WERI-Rb-1 (cell line): ENCODE measurements around the gene IGFL2.

Experiments
- DNase-seq: peaks from one replicate; pipeline ENCODE4 v3.0.0-alpha.2; 2020
- H3K27ac ChIP-seq: fragments of 250-450 bp; sonication (Bioruptor Pico); 2 replicates; pipeline ENCODE4 v1.5.1; 2020; ENCODE audit warnings: mild to moderate bottlenecking, moderate library complexity
- H3K27me3 ChIP-seq: fragments of 250-450 bp; sonication (Bioruptor Pico); 2 replicates; pipeline ENCODE4 v1.5.1; 2021; ENCODE audit warnings: mild to moderate bottlenecking, low read depth, moderate library complexity; ENCODE audit not compliant: insufficient read depth, severe bottlenecking
- H3K36me3 ChIP-seq: fragments of 250-450 bp; sonication (Bioruptor Pico); 2 replicates; pipeline ENCODE4 v1.5.1; 2020; ENCODE audit warnings: mild to moderate bottlenecking, moderate library complexity
- H3K4me3 ChIP-seq: 2 replicates; pipeline ENCODE4 v1.5.1; 2011; ENCODE audit warnings: low read depth, mild to moderate bottlenecking, control low read depth, low read length
- H3K9me3 ChIP-seq: fragments of 250-450 bp; sonication (Bioruptor Pico); 2 replicates; pipeline ENCODE4 v1.5.1; 2021; ENCODE audit warnings: mild to moderate bottlenecking, moderate library complexity; ENCODE audit not compliant: severe bottlenecking
- TF ChIP-seq, protein P1 (sequence below): IDR thresholded peaks from 2 replicates; pipeline ENCODE4 v1.5.1; 2011; ENCODE audit warnings: low read depth, mild to moderate bottlenecking, control low read depth, inconsistent platforms, low read length

IGFL2 gene

DNA sequence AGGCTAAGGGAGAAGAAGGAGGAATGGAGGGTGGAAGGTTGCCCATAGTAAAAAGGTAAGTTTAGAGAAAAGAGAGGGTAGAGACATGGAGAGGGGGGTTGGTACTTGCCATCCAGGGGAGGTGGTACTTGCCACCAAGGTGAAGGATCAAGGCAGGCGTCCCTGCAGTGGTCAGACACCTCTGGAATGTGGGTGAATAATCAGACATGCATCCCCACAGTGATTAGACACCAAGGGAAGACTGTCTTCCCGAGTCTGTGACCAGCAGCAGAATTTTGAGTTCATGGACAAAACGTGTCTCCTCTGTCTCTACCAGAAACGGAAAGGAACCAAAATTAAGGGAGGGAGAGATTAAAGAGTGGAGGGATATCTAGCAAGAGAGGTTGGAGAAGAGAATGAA is 54.4 kb downstream of the IGFL2 start:
- TF ChIP-seq, protein P1, sequence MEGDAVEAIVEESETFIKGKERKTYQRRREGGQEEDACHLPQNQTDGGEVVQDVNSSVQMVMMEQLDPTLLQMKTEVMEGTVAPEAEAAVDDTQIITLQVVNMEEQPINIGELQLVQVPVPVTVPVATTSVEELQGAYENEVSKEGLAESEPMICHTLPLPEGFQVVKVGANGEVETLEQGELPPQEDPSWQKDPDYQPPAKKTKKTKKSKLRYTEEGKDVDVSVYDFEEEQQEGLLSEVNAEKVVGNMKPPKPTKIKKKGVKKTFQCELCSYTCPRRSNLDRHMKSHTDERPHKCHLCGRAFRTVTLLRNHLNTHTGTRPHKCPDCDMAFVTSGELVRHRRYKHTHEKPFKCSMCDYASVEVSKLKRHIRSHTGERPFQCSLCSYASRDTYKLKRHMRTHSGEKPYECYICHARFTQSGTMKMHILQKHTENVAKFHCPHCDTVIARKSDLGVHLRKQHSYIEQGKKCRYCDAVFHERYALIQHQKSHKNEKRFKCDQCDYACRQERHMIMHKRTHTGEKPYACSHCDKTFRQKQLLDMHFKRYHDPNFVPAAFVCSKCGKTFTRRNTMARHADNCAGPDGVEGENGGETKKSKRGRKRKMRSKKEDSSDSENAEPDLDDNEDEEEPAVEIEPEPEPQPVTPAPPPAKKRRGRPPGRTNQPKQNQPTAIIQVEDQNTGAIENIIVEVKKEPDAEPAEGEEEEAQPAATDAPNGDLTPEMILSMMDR, result no peak
- H3K9me3 ChIP-seq, result peaks cover 3% of the 10 kb centered on the region
- no peak overlapping the region for H3K27ac ChIP-seq
- no peaks in the 10 kb centered on the region for H3K36me3 ChIP-seq
- no peak overlapping the region for H3K4me3 ChIP-seq
- DNase-seq, result no peak
- no peaks in the 10 kb centered on the region for H3K27me3 ChIP-seq

DNA sequence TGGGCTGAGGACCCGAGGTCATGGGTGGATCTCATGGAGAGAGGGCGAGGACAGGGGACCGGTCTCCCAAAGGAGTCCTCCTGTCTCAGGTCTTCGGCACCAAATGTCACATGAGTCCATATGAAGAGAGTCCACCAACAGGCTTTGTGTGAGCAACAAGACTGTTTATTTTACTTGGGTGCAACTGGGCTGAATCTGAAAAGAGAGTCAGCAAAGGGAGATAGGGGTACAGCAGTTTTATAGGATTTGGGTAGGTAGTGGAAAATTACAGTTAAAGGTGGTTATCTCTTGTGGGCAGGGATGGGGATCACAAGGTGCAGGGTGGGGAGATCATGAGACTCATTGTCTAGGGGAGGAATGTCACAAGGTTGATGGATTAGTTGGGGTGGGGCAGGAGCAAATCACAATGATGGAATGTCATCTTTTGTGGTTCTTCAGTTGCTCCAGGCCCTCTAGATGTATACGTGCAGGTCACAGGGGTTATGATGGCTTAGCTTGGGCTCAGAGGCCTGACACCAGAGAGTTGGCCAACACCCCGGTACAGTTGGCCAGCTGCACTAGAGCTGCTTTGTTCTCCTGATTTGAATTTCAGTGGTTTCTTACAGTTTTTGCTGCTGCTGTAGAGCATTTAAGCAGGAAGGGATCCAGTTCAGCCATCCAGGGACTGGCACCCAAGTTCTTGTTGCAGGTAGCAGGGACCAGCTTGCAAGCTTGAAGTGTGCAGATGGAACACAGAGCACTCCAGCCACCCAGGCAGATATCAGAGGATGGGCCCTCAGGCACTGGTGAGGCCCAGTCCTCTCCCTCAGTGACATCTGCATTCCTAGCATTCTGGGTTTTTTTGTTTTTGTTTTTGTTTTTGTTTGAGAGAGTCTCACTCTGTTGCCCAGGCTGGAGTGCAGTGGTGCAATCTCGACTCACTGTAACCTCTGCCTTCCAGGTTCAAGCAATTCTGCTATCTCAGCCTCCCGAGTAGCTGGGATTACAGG is 55.1 kb downstream of the IGFL2 start:
- no peaks in the 10 kb centered on the region for H3K27me3 ChIP-seq
- TF ChIP-seq, protein P1, result no peak
- no peak for DNase-seq
- H3K9me3 ChIP-seq, result peaks cover 3% of the 10 kb centered on the region
- H3K36me3 ChIP-seq, result no peaks in the 10 kb centered on the region
- no peak overlapping the region for H3K4me3 ChIP-seq
- H3K27ac ChIP-seq, result no peak overlapping the region

GRCh38 chr19:46204008-46204407 is 56.0 kb downstream of the IGFL2 start:
- no peaks in the 10 kb centered on the region for H3K36me3 ChIP-seq
- no peak overlapping the region for H3K4me3 ChIP-seq
- no peaks in the 10 kb centered on the region for H3K27me3 ChIP-seq
- H3K27ac ChIP-seq, result no peak overlapping the region
- TF ChIP-seq, protein P1, result no peak
- H3K9me3 ChIP-seq, result peaks cover 3% of the 10 kb centered on the region
- no peak for DNase-seq

GRCh38 chr19:46205183-46205984 is 57.3 kb downstream of the IGFL2 start:
- H3K27ac ChIP-seq, result no peak overlapping the region
- H3K36me3 ChIP-seq, result no peaks in the 10 kb centered on the region
- H3K9me3 ChIP-seq, result peaks cover 3% of the 10 kb centered on the region
- H3K4me3 ChIP-seq, result no peak overlapping the region
- TF ChIP-seq, protein P1, result no peak
- no peaks in the 10 kb centered on the region for H3K27me3 ChIP-seq
- no peak for DNase-seq

- peaks cover 3% of the 10 kb centered on the region for H3K9me3 ChIP-seq
- H3K27ac ChIP-seq, result no peak overlapping the region
- no peak overlapping the region for H3K4me3 ChIP-seq
- TF ChIP-seq, protein P1, result no peak
- H3K27me3 ChIP-seq, result no peaks in the 10 kb centered on the region
- H3K36me3 ChIP-seq, result no peaks in the 10 kb centered on the region
- DNase-seq, result no peak
These were observed 58.1 kb downstream of the IGFL2 start for GRCh38 chr19:46206176-46206575.
